Neural cell (in vitro differentiated cells): Measurements from ENCODE around the gene OR2F1. TPM values are rescaled to one million over a fixed set of nuclear protein-coding genes. Genes with fewer than 3 reads are reported as not detected.

ENCODE experiments used
- H2AFZ ChIP-seq: fragments of 200-600, 300-800 bp; sonication (generic), shearing (Covaris generic); 2 replicates; pipeline ENCODE4 v1.6.0; 2014; ENCODE audit warnings: low read depth, mild to moderate bottlenecking, antibody characterized with exemption, low read length, moderate library complexity
- H3F3A ChIP-seq: fragments of 200-600 bp; shearing (Covaris generic); 2 replicates; pipeline ENCODE4 v1.6.1; 2016; ENCODE audit warnings: mild to moderate bottlenecking, moderate library complexity, mixed read lengths, antibody characterized with exemption, low read length; ENCODE audit not compliant: insufficient read depth, poor library complexity, severe bottlenecking
- H3K27ac ChIP-seq: fragments of 200-600, 300-800 bp; sonication (generic), shearing (Covaris generic); 2 replicates; pipeline ENCODE4 v1.5.1; 2014; ENCODE audit warnings: mild to moderate bottlenecking, low read length, moderate library complexity
- H3K27me3 ChIP-seq: fragments of 300-800, 200-600 bp; sonication (generic), shearing (Covaris generic); 2 replicates; pipeline ENCODE4 v1.6.0; 2014; ENCODE audit warnings: mild to moderate bottlenecking, low read depth, low read length, moderate library complexity; ENCODE audit not compliant: insufficient read depth
- H3K36me3 ChIP-seq: fragments of 300-800, 200-600 bp; sonication (generic), shearing (Covaris generic); 2 replicates; pipeline ENCODE4 v1.5.1; 2014; ENCODE audit warnings: mild to moderate bottlenecking, antibody characterized with exemption, low read length, moderate library complexity; ENCODE audit not compliant: insufficient read depth
- H3K4me2 ChIP-seq: fragments of 300-800, 200-600 bp; sonication (generic), shearing (Covaris generic); 2 replicates; pipeline ENCODE4 v1.6.0; 2014; ENCODE audit warnings: mild to moderate bottlenecking, low read length
- H3K4me3 ChIP-seq: fragments of 300-800, 200-600 bp; sonication (generic), shearing (Covaris generic); 2 replicates; pipeline ENCODE4 v1.5.1; 2014; ENCODE audit warnings: mild to moderate bottlenecking, low read length, moderate library complexity
- H3K79me2 ChIP-seq: fragments of 200-600 bp; shearing (Covaris generic); replicated peaks from 2 replicates; pipeline ENCODE4 v1.6.0; 2014; ENCODE audit warnings: mild to moderate bottlenecking, low read length, moderate library complexity; ENCODE audit not compliant: insufficient read depth
- H3K9ac ChIP-seq: fragments of 300-800, 200-600 bp; sonication (generic), shearing (Covaris generic); 2 replicates; pipeline ENCODE4 v1.6.1; 2016; ENCODE audit warnings: mild to moderate bottlenecking, low read length, mixed read lengths
- H3K9me2 ChIP-seq: fragments of 200-600 bp; shearing (Covaris generic); 2 replicates; pipeline ENCODE4 v1.6.1; 2016; ENCODE audit warnings: mild to moderate bottlenecking, low read length, mixed read lengths; ENCODE audit not compliant: insufficient read depth
- H3K9me3 ChIP-seq: fragments of 200-600, 300-800 bp; sonication (generic), shearing (Covaris generic); 2 replicates; pipeline ENCODE4 v1.6.1; 2016; ENCODE audit warnings: mild to moderate bottlenecking, mixed run types, low read length, moderate library complexity, mixed read lengths
- H4K20me1 ChIP-seq: fragments of 200-600 bp; shearing (Covaris generic); 2 replicates; pipeline ENCODE4 v1.6.1; 2016; ENCODE audit warnings: mild to moderate bottlenecking, mixed run types; ENCODE audit not compliant: insufficient read depth
- EP300 ChIP-seq: fragments of 450-650 bp; conservative IDR thresholded peaks from 2 replicates; pipeline ENCODE4 v1.6.1; 2014; ENCODE audit warnings: antibody characterized with exemption, mild to moderate bottlenecking, moderate library complexity; ENCODE audit not compliant: poor library complexity, severe bottlenecking
- EZH2 ChIP-seq: fragments of 200-600, 300-800 bp; shearing (Covaris generic), sonication (generic); IDR thresholded peaks from 2 replicates; pipeline ENCODE4 v1.6.1; 2014; ENCODE audit warnings: antibody characterized with exemption, low read length, borderline replicate concordance, mild to moderate bottlenecking; ENCODE audit not compliant: insufficient read depth, poor library complexity, severe bottlenecking
- MXI1 ChIP-seq: fragments of 450-650 bp; conservative IDR thresholded peaks from 2 replicates; pipeline ENCODE4 v1.6.1; 2014; ENCODE audit warnings: antibody characterized with exemption, mild to moderate bottlenecking; ENCODE audit not compliant: poor library complexity, severe bottlenecking
- POLR2AphosphoS5 ChIP-seq: IDR thresholded peaks from 2 replicates; pipeline ENCODE4 v1.6.1; 2012
- RAD21 ChIP-seq: fragments of 450-650 bp; conservative IDR thresholded peaks from 2 replicates; pipeline ENCODE4 v1.6.1; 2014; ENCODE audit warnings: antibody characterized with exemption, mild to moderate bottlenecking, moderate library complexity
- SMC3 ChIP-seq: fragments of 450-650 bp; conservative IDR thresholded peaks from 2 replicates; pipeline ENCODE4 v1.6.1; 2014; ENCODE audit warnings: antibody characterized with exemption, mild to moderate bottlenecking, moderate library complexity; ENCODE audit not compliant: poor library complexity
- TAF1 ChIP-seq: IDR thresholded peaks from 2 replicates; pipeline ENCODE4 v1.6.1; 2012; ENCODE audit warnings: low read depth
- polyA plus RNA-seq: library from polyadenylated mRNA; depleted of rRNA; stranded (reverse); fragments of >200 nt; gene quantifications from 2 replicates; pipeline ENCODE4 v1.2.3, GENCODE V29; 2014
- TF ChIP-seq, protein P1 (sequence below): fragments of 450-650 bp; IDR thresholded peaks from 2 replicates; pipeline ENCODE4 v1.5.1; 2014; ENCODE audit warnings: antibody characterized with exemption, mild to moderate bottlenecking, moderate library complexity; ENCODE audit not compliant: poor library complexity, severe bottlenecking
- TF ChIP-seq, protein P2 (sequence below): IDR thresholded peaks from 2 replicates; pipeline ENCODE4 v1.6.1; 2012; ENCODE audit warnings: borderline replicate concordance

OR2F1 gene
- polyA plus RNA-seq, 1 donor from 2014 or later = not detected

DNA sequence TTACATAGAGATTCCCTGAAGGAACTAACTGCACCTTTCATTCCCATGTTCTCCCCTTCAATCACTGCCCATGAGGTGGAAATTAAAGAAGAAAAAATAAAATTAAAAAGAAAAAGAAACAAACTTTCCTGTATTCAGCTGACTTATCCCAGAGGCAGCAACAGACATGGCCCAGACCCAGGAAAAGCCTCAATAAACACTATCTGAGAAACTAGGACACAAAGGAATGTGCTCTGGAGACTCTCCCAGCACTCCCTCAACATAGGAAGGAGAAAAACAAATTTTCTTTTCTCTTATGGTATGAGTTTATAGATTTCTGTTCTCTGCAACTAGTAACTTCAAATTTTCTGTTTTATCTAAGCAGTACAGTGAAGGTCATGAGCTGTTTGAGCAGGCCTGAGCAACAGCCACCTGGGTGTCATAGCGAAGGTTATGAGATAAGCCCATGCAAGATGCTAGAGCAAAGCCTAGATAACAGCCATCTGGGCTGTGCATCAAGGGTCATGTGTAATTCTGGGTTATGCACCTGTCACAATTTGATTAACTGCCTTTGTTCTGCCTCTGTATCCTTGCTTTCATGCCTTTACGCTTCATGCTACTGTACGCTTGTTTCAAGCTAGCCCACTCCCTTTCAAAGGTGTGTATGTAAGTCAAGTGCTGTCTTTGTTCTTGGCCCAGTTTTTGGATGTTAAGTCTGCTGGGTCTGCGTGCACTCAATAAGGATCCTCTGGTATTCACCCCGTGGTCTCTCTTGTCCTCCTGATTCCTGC lies 34.5 kb downstream of the OR2F1 start:
- H3K4me2 ChIP-seq = no peak overlapping the region
- H3K27me3 ChIP-seq = no peaks in the 10 kb centered on the region
- H4K20me1 ChIP-seq = no peaks in the 10 kb centered on the region
- no peak overlapping the region for H3K4me3 ChIP-seq
- H3K9ac ChIP-seq = no peak overlapping the region
- no peak overlapping the region for H3K27ac ChIP-seq
- H3K79me2 ChIP-seq = no peaks in the 10 kb centered on the region
- no peaks in the 10 kb centered on the region for H3K36me3 ChIP-seq
- no peaks in the 10 kb centered on the region for H3F3A ChIP-seq
- no peak overlapping the region for H2AFZ ChIP-seq
- H3K9me2 ChIP-seq = no peaks in the 10 kb centered on the region
- TF ChIP-seq EZH2 = no peak
- TF ChIP-seq MXI1 = no peak
- no peak for TF ChIP-seq SMC3
- TF ChIP-seq EP300 = no peak
- TF ChIP-seq, protein P1, sequence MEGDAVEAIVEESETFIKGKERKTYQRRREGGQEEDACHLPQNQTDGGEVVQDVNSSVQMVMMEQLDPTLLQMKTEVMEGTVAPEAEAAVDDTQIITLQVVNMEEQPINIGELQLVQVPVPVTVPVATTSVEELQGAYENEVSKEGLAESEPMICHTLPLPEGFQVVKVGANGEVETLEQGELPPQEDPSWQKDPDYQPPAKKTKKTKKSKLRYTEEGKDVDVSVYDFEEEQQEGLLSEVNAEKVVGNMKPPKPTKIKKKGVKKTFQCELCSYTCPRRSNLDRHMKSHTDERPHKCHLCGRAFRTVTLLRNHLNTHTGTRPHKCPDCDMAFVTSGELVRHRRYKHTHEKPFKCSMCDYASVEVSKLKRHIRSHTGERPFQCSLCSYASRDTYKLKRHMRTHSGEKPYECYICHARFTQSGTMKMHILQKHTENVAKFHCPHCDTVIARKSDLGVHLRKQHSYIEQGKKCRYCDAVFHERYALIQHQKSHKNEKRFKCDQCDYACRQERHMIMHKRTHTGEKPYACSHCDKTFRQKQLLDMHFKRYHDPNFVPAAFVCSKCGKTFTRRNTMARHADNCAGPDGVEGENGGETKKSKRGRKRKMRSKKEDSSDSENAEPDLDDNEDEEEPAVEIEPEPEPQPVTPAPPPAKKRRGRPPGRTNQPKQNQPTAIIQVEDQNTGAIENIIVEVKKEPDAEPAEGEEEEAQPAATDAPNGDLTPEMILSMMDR = no peak
- no peak for TF ChIP-seq TAF1
- TF ChIP-seq RAD21 = no peak
- TF ChIP-seq, protein P2, sequence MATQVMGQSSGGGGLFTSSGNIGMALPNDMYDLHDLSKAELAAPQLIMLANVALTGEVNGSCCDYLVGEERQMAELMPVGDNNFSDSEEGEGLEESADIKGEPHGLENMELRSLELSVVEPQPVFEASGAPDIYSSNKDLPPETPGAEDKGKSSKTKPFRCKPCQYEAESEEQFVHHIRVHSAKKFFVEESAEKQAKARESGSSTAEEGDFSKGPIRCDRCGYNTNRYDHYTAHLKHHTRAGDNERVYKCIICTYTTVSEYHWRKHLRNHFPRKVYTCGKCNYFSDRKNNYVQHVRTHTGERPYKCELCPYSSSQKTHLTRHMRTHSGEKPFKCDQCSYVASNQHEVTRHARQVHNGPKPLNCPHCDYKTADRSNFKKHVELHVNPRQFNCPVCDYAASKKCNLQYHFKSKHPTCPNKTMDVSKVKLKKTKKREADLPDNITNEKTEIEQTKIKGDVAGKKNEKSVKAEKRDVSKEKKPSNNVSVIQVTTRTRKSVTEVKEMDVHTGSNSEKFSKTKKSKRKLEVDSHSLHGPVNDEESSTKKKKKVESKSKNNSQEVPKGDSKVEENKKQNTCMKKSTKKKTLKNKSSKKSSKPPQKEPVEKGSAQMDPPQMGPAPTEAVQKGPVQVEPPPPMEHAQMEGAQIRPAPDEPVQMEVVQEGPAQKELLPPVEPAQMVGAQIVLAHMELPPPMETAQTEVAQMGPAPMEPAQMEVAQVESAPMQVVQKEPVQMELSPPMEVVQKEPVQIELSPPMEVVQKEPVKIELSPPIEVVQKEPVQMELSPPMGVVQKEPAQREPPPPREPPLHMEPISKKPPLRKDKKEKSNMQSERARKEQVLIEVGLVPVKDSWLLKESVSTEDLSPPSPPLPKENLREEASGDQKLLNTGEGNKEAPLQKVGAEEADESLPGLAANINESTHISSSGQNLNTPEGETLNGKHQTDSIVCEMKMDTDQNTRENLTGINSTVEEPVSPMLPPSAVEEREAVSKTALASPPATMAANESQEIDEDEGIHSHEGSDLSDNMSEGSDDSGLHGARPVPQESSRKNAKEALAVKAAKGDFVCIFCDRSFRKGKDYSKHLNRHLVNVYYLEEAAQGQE = no peak
- no peak for TF ChIP-seq POLR2AphosphoS5
- H3K9me3 ChIP-seq = no peaks in the 10 kb centered on the region

DNA sequence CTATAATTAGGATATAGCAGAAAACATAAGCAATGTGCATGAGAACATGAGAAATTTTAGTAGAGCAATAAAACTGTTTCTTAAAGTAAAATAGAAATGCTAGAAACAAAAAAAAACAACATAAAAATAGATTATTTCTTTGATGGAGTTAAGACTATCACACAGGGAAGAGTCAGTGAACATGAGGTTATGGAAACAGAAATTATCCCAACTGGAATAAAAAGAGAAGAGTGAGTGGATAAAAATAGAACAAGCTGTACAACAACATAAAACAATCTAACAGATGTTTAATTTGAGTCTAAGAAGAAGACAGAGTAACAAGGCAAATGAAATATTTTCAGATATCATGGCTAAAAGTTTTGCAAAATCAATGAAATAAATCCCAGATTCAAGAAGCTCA lies 38.0 kb downstream of the OR2F1 start:
- no peak for TF ChIP-seq POLR2AphosphoS5
- no peak for TF ChIP-seq RAD21
- TF ChIP-seq TAF1 = no peak
- TF ChIP-seq EP300 = no peak
- TF ChIP-seq SMC3 = no peak
- no peak for TF ChIP-seq EZH2
- TF ChIP-seq, protein P1 = no peak
- TF ChIP-seq MXI1 = no peak
- TF ChIP-seq, protein P2 = no peak
- no peaks in the 10 kb centered on the region for H3K9me2 ChIP-seq

More for the DNA sequence above, 38.0 kb downstream of the OR2F1 start:
- Histone ChIP-seq H3K27me3 (no peaks in the 10 kb centered on the region), H2AFZ (no peak overlapping the region), H3K27ac (no peak overlapping the region), H3K9me3 (no peaks in the 10 kb centered on the region), H3K36me3 (no peaks in the 10 kb centered on the region), H3K79me2 (no peaks in the 10 kb centered on the region), H3K4me2 (no peak overlapping the region), H4K20me1 (no peaks in the 10 kb centered on the region), H3K9ac (no peak overlapping the region), H3K4me3 (no peak overlapping the region), H3F3A (no peaks in the 10 kb centered on the region)
